ENCODE results near the gene DHRS12. TPM values are rescaled to one million over a fixed set of nuclear protein-coding genes. Genes with fewer than 3 reads are reported as not detected.
"Not testable (repeated sequence)": the region's sequence is repeated elsewhere in the genome, so short reads cannot be mapped to it uniquely, and the experiment has no call there.

The DHRS12 gene
- total and polyA plus RNA-seq, 10 donors, result 11.3 to 22.8 (median 16.9) TPM

GRCh38 chr13:51827254-51827653, 23.3 kb upstream of the DHRS12 start:
- Histone ChIP-seq H3K9me3 (no peaks in the 10 kb centered on the region), H3K4me3 (peak overlapping the region in 1 of 8 donors; percentile 51), H3K27ac (peak overlapping the region; percentile 53 to 95 (median 86)), H3K4me1 (peaks cover 16 to 96% (median 70%) of the 10 kb centered on the region in 6 donors), H3K36me3 (no peaks in the 10 kb centered on the region), H3K27me3 (replicated peaks in 1 of 7) (no peaks in the 10 kb centered on the region)
- intact Hi-C loops (cut with DNase I; ENCODE audit: low total_unique reads), result no loop called here
- DNase-seq, result no peak
- WGBS, 5 donors, result 34 to 63% (median 44%) methylated on average over 4 of the region's 4 CpGs
- TF ChIP-seq CTCF (IDR thresholded peaks at IDR 0.05 in 8 of 11, conservative IDR thresholded peaks at IDR 0.05 in 3 of 11) (no peak), POLR2A (IDR thresholded peaks at IDR 0.05) (no peak), POLR2AphosphoS5 (IDR thresholded peaks at IDR 0.05) (peak in 1 of 3 donors; percentile 48)

- H3K27ac ChIP-seq, result peak overlapping the region; percentile 53 to 95 (median 86)
- 29 to 46% (median 37%) methylated on average over 7 of the region's 7 CpGs for WGBS, 5 donors
- H3K27me3 ChIP-seq (replicated peaks in 1 of 7), result no peaks in the 10 kb centered on the region
- H3K4me3 ChIP-seq, result peak overlapping the region in 1 of 8 donors; percentile 51
- intact Hi-C loops (cut with DNase I; ENCODE audit: low total_unique reads), result no loop called here
- no peak for DNase-seq
- no peaks in the 10 kb centered on the region for H3K36me3 ChIP-seq
- TF ChIP-seq POLR2A (IDR thresholded peaks at IDR 0.05) (no peak), POLR2AphosphoS5 (IDR thresholded peaks at IDR 0.05) (no peak), CTCF (IDR thresholded peaks at IDR 0.05 in 8 of 11, conservative IDR thresholded peaks at IDR 0.05 in 3 of 11) (no peak)
- H3K9me3 ChIP-seq, result no peaks in the 10 kb centered on the region
- H3K4me1 ChIP-seq, result peaks cover 21 to 96% (median 72%) of the 10 kb centered on the region in 6 donors
These were observed 22.6 kb upstream of the DHRS12 start for GRCh38 chr13:51826606-51827005.

- intact Hi-C loops (cut with DNase I; ENCODE audit: low total_unique reads), result no loop called here
- Histone ChIP-seq H3K36me3 (no peaks in the 10 kb centered on the region), H3K9me3 (no peaks in the 10 kb centered on the region), H3K27me3 (replicated peaks in 1 of 7) (no peaks in the 10 kb centered on the region), H3K27ac (peak overlapping the region; percentile 53 to 95 (median 86)), H3K4me1 (peaks cover 21 to 99% (median 80%) of the 10 kb centered on the region in 6 donors), H3K4me3 (peak overlapping the region in 1 of 8 donors; percentile 51)
- no peak for DNase-seq
- 55 to 69% (median 66%) methylated on average over 10 of the region's 10 CpGs for WGBS, 5 donors
- TF ChIP-seq POLR2AphosphoS5 (IDR thresholded peaks at IDR 0.05), result no peak
- TF ChIP-seq CTCF (IDR thresholded peaks at IDR 0.05 in 8 of 11, conservative IDR thresholded peaks at IDR 0.05 in 3 of 11), result no peak
- no peak for TF ChIP-seq POLR2A (IDR thresholded peaks at IDR 0.05)
These were observed 21.8 kb upstream of the DHRS12 start for GRCh38 chr13:51825681-51826254.

GRCh38 chr13:51825165-51825592, 21.2 kb upstream of the DHRS12 start:
- TF ChIP-seq CTCF (IDR thresholded peaks at IDR 0.05 in 8 of 11, conservative IDR thresholded peaks at IDR 0.05 in 3 of 11) (no peak), POLR2AphosphoS5 (IDR thresholded peaks at IDR 0.05) (peak in 1 of 3 donors; percentile 44)
- Histone ChIP-seq H3K27me3 (replicated peaks in 1 of 7) (no peaks in the 10 kb centered on the region), H3K4me1 (peaks cover 21 to 99% (median 83%) of the 10 kb centered on the region in 6 donors), H3K36me3 (no peaks in the 10 kb centered on the region), H3K4me3 (peak overlapping the region in 3 of 8 donors; percentile 6 to 57 (median 15)), H3K9me3 (no peaks in the 10 kb centered on the region), H3K27ac (peak overlapping the region; percentile 53 to 95 (median 86))
- no peak for DNase-seq
- intact Hi-C loops (cut with DNase I; ENCODE audit: low total_unique reads), result no loop called here
- WGBS, 5 donors, result 24 to 34% (median 30%) methylated on average over 2 of the region's 2 CpGs

GRCh38 chr13:51824712-51825111, 20.7 kb upstream of the DHRS12 start:
- DNase-seq, result peak; percentile 71
- 65 to 77% (median 75%) methylated on average over 10 to 11 of the region's 11 CpGs for WGBS, 5 donors
- H3K4me3 ChIP-seq, result peak overlapping the region in 3 of 8 donors; percentile 6 to 57 (median 15)
- peaks cover 21 to 100% (median 85%) of the 10 kb centered on the region in 6 donors for H3K4me1 ChIP-seq
- H3K9me3 ChIP-seq; intact Hi-C loops (cut with DNase I; ENCODE audit: low total_unique reads); H3K27me3 ChIP-seq (replicated peaks in 1 of 7); H3K36me3 ChIP-seq: not testable (repeated sequence)
- peak overlapping the region in 7 of 8 donors; percentile 80 to 95 (median 88) for H3K27ac ChIP-seq

Data from spleen (tissue), 11 donors.